HTERT RPE-1 (cell line): ENCODE results near the gene CHKB.
"Not testable (repeated sequence)": the region's sequence is repeated elsewhere in the genome, so short reads cannot be mapped to it uniquely, and the experiment has no call there.

Experiments
- in situ Hi-C: fragments of 300-500 bp; cut with MboI; formaldehyde crosslinking; loops from 4 replicates; pipeline ENCODE4 v1.14.3; 2020; ENCODE audit warnings: low sequenced_read_pairs

Gene CHKB

DNA sequence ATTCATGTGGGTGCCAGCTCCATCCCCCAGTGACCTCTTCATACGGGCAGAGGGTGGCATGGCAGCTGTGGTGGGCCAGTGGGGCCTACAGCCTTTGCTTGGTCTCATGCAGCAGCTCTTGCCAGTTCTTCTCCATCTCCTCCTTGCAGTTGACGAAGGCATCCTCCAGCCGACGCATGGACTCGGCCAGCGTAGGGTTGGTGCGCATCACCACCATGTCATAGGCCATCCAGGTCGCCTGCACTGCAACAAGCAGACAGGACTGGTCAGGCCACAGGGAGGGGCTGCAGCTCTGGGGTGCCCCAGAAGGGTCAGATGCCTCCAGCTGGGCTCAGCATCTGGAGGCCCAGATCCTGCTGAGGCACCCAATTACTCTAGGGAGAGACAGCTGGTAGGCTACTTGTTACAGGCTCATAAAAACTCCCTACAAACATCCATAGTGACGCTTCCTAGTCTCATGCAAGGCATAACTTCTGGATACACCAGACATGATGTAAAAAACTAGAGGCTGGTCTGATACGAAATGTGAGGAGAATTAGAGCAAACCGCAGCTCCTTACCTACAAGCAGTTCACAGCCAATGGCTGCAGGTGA, 31.4 kb downstream of the CHKB start:
- in situ Hi-C loops = no loop called here

DNA sequence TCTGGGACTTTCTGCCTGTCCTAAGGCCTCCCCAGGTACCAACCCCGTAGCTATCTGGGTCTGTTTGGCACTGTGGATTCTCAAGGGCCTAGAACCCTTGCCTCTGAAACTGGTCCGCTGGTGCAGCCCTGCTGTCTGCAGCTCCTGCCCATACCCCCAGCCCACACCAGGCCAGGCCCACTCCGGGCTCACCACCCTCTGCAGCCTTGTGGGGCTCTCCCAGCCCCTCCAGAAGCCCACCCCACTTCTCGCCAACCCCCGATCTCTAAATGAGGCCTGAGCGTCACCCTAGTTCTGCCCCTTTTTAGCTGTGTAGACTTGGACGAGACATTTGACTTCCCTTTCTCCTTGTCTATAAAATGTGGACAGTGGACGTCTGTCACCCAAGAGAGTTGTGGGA, 32.3 kb downstream of the CHKB start:
- in situ Hi-C loops = no loop called here

DNA sequence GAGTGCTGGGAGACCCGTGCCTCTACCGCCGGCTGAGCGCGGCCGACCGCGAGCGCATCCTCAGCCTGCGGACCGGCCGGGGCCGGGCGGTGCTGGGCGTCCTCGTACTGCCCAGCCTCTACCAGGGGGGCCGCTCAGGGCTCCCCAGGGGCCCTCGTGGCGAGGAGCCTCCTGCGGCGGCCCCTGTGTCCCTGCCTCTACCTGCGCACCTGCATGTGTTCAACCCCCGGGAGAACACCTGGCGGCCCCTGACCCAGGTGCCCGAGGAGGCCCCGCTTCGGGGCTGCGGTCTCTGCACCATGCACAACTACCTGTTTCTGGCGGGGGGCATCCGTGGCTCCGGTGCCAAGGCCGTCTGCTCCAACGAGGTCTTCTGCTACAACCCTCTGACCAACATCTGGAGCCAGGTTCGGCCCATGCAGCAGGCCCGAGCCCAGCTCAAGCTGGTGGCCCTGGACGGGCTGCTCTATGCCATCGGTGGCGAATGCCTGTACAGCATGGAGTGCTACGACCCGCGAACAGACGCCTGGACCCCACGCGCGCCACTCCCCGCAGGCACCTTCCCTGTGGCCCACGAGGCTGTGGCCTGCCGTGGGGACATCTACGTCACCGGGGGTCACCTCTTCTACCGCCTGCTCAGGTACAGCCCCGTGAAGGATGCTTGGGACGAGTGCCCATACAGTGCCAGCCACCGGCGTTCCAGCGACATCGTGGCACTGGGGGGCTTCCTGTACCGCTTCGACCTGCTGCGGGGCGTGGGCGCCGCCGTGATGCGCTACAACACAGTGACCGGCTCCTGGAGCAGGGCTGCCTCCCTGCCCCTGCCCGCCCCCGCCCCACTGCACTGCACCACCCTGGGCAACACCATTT, 33.5 kb downstream of the CHKB start:
- in situ Hi-C loops = no loop called here

DNA sequence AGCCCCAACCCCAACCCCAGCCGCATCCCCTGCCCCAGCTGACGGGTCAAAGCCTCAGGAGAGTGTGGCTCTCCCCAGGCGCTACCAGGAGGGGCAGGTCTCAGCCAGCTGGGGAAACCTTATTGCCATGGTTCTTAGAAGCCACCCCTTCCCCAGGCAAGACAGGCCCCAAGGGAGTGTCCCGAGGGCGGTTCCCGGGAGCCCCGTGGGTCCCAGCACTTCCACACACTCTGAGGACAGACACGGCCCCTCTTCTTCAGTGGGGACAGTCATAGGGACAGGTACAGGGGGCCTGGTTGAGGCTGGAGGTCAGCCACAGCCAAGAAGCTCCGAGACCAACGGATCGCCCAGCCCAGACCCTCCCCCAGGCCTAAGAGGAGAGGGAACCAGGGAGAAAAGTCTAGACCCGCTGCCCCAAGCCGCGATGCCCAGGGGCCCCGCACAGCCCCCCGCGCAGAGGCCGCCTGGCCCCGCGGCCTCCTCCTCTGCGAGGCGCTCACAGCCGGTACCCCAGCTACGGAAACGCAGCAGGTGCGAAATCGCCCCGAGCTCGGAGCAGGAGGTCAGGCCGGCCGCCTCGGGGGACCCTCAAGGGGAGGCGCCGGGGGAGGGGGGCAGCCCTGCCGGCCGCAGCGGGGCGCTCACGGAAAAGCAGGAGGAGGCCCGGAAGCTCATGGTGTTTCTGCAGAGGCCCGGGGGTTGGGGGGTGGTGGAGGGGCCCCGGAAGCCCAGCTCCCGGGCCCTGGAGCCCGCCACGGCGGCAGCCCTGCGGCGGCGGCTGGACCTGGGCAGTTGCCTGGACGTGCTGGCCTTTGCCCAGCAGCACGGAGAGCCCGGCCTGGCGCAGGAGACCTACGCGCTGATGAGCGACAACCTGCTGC, 34.4 kb downstream of the CHKB start:
- in situ Hi-C loops = no loop called here

DNA sequence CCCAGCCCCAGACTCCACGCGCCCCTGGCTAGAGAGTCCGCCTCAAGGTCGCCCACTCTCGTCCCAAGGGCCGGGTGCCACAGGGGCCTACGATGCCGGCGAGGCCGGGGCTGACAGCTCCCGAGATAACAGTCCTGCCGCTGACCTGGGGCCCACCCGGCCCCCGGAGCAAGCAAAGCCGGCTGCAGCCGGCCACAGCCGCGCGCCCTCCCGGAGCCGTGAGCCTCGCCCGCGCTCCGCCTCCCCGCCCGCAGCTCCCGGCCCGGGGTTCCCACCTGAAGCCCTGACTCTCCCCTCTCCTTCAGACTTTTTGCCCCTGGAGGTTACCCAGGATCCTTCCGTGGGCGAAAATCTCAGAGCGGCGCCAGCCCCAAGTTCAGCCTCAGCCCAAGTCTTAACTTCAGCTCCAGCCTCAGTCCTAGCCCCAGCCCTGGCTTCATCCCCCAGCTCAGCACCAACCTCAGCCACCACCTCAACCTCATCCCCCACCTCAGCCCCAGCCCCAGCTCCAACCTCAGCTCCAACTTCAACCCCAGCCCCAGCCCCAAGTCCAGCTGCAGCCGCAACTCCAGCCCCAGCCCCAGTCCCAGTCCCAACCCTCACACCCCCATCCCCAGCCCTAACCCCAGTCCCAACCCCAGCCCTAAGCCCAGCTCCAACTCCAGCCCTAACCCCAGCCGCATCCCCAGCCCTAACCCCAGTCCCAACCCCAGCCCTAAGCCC, 35.2 kb downstream of the CHKB start:
- in situ Hi-C loops = no loop called here

DNA sequence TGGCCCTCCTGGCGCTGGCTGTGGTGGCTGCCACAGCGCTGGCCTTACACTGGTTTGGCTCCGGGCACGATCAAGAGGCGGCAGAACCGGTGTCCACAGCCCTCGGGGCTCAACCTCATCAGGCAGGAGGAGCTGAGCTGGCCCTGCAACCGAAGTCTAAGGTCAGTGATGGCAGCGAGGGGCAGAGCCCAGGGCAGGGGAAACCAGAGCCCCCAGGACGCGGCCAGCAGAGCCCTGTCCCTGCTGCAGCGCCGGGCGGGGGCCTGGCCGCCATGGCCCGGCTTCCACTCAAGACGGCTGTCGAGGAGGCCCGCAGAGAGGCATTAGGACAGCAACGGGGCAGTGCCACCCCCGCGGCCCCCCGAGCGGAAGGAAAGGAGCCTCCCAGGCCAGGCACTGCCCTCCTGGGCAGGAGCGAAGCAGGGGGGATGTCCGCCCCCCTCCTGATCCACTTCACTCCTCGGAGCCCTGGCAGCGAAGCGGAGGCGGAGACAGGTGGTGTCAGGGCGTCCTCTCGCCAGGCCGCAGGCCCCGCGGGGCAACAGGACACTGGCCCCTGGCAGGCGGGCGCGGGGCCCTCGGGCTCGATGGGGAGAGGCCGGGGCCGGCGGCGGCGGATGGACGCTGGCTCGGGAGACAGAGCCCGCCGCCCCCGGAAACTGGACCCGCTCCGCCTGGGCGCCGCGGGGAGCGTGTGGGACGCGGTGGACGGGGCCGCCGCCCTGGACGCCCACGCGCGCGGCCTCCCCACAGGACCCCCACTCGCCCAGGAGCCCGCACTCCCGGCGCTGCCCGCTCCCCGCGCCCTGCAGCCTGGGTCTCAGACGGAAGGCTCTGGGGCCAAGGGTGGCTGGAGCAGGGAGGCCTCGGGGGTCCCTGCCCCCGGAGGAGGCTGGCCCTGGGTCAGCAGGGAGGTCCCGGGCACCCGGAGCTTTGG, 36.1 kb downstream of the CHKB start:
- in situ Hi-C loops = no loop called here

DNA sequence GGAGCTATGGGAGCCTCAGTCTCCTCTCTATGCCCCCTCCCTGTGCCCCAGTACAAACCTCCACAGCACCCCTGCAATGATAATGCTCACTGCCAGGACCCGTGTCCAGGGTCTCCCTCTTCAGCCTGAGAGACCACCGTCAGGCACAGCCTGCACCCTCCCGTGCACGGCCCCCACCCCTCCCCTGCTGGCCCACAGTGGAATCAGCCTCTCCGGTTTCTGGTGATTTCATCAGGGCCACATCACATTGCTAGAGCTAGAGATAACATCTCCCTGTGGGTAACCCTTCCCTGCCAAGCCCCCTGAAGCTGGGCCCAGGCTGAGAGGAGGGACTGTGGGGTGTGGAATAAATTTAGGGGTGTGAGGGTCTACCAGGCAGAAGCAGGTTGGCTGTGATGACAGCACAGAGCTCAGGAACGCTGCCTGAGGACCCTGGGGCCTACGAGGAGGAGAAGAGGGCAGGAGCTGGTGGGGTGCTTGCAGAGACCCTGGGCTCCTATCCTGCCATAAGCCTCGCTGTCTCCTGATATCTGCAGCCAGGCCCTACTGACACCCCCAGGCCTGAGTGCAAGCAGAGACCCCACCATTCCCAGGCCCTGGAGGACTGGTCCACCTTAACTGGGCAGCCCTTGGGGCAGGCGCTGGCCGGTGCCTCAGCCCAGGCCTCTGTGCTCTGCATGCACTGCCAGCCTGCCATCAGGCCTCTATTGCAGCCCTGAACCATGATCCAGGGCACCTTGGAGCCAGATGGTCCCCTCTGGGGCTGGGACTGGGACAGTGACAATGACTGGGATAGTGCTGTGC, 36.9 kb downstream of the CHKB start, which contains the start of gene KLHDC7B:
KLHDC7B (plus strand) TSS at position 378 of the 804 bp plus-strand sequence; CDS start at position 723, 345 bp downstream.
- in situ Hi-C loops = no loop called here

DNA sequence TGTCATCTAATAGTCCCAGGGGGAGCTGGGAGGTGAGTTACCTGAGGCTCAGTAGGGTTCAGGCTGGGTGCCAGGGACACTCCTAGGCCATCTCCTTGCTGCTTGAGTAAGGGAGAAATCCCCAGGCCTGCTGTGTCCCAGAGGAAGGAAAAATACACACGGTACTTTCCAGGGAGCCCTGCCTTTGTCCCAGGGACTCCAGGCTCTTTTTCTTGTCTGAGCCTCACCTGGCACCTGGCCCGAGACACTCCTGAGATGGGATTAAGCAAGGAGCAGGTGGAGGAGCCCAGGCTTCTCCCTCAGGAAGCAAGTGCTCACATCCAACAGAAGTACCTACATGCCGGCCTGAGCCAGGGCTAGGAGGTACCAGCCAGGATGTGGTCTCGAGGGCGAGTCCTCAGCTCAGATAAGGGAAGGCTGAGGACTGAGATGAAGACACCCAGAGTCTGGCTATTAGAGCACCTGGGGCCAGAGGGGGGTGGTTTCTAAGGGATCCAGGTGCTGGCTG, 37.8 kb downstream of the CHKB start:
- in situ Hi-C loops = no loop called here

DNA sequence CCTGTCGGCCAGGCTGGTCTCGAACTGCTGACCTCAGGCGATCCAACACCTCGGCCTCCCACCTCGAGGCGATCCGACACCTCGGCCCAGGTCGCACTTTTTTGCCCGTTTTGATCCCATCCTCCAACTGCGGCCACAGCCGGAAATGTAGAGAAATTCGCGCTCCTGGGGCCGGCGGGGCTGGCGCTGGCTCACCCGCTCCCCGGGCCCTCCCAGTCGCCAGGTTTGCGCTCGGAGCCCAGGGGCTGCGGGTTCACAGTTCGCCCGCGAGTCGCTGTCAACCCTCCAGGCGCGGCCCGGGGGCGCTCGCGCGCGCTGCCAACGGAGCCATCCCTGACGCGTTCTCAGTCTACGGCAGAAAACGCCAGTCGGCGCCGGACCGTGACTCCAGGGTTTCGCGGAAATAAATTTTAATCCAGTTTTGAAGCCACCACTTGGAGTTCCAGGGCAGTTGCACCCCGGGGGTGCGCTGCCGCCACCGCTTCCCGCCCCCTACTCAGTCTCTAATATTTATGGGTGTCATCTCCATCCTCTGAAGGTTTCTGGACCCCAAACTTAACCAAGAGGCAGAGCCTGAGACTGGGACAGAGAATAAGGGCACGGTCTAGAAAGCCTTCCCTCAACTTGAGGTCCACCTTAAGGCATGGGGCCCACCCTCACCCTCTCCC, 38.4 kb downstream of the CHKB start:
- in situ Hi-C loops = no loop called here

DNA sequence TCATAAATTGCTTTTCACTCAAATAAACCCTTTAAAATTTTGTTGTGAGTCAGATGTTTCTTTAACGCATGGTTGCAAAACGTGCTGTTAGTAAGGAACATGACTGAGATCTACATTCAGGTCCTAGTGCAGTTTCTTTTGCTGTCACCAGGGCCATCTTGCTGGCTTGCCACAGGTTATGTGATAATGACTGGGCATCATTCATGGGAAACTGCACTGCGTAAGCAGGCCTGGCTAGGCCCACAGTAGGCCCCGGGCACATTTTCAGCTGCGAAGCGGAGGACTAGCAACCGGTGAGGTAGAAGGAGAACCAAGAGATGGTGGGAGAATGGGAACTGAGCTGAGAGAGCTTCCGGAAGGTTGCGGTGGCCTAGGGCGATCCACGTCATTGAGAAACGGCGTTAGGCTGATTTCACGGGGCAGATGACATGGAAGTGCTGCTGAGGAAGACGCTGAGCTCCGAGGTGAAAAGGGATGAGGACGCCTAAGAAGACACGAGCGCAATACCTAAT, 40.2 kb downstream of the CHKB start:
- in situ Hi-C loops = no loop called here

DNA sequence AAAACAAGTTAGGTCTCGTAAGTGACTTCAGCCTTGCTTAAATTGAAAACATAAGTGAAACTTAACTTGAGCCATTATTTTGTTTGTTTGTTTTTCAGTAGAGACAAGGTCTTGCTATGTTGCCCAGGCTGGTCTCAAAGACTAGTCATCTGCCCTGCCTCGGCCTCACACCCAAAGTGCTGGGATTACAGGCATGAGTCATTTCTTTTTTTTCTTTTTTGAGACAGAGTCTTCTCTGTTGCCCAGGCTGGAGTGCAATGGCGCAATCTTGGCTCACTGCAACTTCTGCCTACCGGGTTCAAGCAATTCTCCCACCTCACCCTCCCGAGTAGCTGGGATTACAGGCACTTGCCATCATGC, 41.0 kb downstream of the CHKB start:
- in situ Hi-C loops = not testable (repeated sequence)

DNA sequence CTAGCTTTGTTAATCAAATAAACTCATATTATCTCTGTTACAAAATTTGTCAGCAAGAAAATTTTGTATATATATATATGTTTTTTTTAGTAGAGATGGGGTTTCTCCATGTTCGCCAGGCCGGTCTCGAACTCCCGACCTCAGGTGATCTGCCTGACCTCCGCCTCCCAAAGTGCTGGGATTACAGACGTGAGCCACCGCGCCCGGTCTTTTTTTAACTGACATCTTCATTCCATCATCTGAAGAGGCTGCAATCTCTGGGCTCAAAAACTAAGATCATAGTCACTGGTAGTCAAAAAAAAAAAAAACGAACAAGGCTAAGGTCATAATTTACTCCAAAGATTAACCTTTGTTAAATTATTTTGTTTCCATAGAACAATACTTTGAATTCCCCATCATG, 42.3 kb downstream of the CHKB start:
- in situ Hi-C loops = no loop called here

DNA sequence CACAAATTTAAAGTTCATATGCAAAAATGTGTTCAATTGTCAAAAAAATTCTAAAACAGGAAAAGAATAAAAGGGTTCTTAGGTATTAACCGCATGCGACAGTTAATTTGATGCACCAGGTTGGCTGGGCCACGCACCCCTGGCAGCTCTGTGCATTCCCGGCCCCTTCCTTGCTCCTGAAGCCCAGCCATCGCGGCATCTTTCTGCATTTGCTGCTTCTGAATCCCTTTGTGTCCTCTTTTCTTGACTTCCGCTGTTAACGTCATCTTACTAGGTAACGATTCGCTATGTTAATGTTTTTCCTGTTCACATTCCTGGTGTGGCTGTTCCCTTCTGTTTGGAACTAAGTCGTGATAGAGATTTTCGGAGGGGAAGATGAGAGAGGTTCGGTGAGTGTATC, 44.9 kb downstream of the CHKB start:
- in situ Hi-C loops = no loop called here

DNA sequence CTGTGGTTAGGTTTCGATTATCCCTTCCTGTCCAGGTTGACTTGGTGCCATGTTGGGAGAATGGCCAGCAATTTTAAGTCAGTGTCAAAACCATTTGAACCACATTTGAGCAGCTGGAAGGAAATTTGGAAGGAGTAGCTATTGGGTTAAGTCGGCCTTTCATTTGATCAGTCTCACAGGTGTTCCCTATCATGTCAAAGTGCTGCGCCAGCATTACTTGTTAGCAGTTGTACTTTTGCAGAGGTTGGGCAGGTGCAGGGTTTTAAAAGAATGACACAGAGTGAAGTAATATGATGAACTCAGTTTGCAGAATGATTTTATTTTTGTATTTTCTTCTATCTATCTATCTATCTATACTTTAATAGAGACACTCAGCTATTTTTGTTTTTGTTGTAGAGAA, 46.4 kb downstream of the CHKB start:
- in situ Hi-C loops = no loop called here

DNA sequence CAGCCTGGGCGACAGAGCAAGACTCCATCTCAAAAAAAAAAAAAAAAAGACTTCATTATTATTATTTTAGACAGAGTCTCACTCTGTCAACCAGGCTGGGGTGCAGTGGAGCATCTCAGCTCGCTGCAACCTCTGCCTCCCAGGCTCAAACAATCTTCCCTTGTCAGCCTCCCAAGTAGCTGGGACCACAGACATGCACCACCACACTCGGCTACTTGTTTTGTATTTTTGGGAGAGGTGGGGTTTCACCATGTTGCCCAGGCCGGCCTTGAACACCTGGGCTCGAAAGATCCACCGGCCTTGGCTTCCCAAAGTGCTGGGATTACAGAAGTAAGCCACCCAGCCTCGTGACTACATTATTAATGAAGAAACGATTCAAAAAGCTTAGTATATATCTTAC, 47.5 kb downstream of the CHKB start:
- in situ Hi-C loops = no loop called here

DNA sequence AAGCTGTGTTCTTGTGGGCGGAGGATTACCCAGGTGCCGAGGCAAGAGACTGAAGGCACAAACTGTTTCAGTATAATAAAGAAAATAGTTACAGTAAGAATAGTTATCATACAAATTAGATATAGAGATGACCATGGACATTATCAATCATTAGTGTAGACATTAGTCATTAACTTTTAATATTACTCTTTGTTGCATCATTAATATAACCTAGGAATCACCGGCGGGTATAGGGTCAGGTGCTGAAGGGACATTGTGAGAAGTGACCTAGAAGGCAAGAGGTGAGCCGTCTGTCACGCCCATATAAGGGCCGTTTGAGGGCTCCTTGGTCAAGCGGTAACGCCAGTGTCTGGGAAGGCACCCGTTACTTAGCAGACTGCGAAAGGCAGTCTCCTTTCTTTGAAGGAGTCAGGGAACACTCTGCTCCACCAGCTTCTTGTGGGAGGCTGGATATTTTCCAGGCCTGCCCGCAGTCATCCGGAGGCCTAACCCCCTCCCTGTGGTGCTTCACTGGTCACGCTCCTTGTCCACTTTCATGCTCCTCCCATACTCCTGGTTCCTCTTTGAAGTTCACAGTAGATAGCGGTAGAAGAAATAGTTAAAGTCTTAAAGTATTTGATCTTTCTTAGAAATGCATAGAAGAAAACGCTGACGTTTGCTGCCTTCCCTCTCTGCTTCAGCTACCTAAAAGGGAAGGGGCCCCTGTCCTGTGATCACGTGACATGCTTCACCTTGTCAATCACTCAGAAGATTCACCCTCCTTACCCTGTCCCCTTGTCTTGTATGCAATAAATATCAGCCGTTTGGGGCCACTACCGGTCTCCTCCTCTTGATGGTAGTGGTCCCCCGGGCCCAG, 48.6 kb downstream of the CHKB start:
- in situ Hi-C loops = not testable (repeated sequence)
